ENCODE data around the gene ISG20.

The ISG20 gene

GRCh38 chr15:88704791-88705768 lies 66.3 kb downstream of the ISG20 start:
- no peak for DNase-seq
- no peak for TF ChIP-seq CTCF (IDR thresholded peaks at IDR 0.05; ENCODE audit: low read depth, low read length)
- Histone ChIP-seq H3K9me3 (ENCODE audit: severe bottlenecking) (no peaks in the 10 kb centered on the region), H3K27ac (no peak overlapping the region), H3K27me3 (ENCODE audit: insufficient read depth, low read depth, severe bottlenecking) (no peaks in the 10 kb centered on the region), H3K36me3 (no peaks in the 10 kb centered on the region), H3K4me3 (ENCODE audit: low read depth, low read length) (no peak overlapping the region)

GRCh38 chr15:88705769-88706165 lies 67.0 kb downstream of the ISG20 start:
- Histone ChIP-seq H3K27me3 (ENCODE audit: insufficient read depth, low read depth, severe bottlenecking) (no peaks in the 10 kb centered on the region), H3K4me3 (ENCODE audit: low read depth, low read length) (no peak overlapping the region), H3K9me3 (ENCODE audit: severe bottlenecking) (no peaks in the 10 kb centered on the region), H3K36me3 (no peaks in the 10 kb centered on the region), H3K27ac (no peak overlapping the region)
- no peak for DNase-seq
- no peak for TF ChIP-seq CTCF (IDR thresholded peaks at IDR 0.05; ENCODE audit: low read depth, low read length)

Measured in WERI-Rb-1 (cell line).